Body of pancreas (tissue), 4 donors: ENCODE measurements around the gene LRRC28.

Experiments used
- CTCF ChIP-seq, 7 experiments: fragments of 450-650 bp in 4 of 7; fragments of 200-600 bp in 3 of 7; sonication (generic) in 3 of 7; IDR thresholded peaks; one replicate each; pipeline ENCODE4 v1.5.1; 2016 to 2019; ENCODE audit warnings: antibody characterized with exemption in 7 of 7
- POLR2A ChIP-seq, 3 donors: fragments of 450-650 bp; IDR thresholded peaks; one replicate each; pipeline ENCODE4 v1.6.1; 2016; ENCODE audit warnings: antibody characterized with exemption in 3 of 3, mild to moderate bottlenecking in 2 of 3

- TF ChIP-seq CTCF (IDR thresholded peaks at IDR 0.05) (no peak), POLR2A (IDR thresholded peaks at IDR 0.05) (no peak)
These were observed 85.5 kb downstream of the LRRC28 start for GRCh38 chr15:99336794-99337193.
